ENCODE measurements around the gene MFSD12.
"Not testable (repeated sequence)": the region's sequence is repeated elsewhere in the genome, so short reads cannot be mapped to it uniquely, and the experiment has no call there.

MFSD12 gene

DNA sequence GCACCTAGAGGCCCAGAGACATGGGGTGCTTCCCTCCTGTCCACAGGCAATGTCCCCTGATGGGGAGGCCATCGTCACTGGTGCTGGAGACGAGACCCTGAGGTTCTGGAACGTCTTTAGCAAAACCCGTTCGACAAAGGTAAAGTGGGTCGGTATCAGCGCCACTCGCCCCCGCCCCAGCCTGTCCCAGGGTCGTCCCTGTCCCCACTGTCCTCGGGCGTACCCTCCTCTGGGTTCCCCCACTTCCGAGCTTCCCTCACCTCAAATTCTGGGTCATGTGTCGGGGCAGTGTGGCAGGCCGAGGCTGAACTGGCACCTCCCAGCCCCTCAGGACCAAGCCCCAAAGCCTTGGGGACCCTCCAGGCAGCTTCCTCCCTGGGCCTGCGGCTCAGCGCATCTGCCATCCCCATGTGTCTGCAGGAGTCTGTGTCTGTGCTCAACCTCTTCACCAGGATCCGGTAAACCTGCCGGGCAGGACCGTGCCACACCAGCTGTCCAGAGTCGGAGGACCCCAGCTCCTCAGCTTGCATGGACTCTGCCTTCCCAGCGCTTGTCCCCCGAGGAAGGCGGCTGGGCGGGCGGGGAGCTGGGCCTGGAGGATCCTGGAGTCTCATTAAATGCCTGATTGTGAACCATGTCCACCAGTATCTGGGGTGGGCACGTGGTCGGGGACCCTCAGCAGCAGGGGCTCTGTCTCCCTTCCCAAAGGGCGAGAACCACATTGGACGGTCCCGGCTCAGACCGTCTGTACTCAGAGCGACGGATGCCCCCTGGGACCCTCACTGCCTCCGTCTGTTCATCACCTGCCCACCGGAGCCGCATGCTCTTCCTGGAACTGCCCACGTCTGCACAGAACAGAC lies 22.8 kb downstream of the MFSD12 start:
- TF ChIP-seq, protein P1, sequence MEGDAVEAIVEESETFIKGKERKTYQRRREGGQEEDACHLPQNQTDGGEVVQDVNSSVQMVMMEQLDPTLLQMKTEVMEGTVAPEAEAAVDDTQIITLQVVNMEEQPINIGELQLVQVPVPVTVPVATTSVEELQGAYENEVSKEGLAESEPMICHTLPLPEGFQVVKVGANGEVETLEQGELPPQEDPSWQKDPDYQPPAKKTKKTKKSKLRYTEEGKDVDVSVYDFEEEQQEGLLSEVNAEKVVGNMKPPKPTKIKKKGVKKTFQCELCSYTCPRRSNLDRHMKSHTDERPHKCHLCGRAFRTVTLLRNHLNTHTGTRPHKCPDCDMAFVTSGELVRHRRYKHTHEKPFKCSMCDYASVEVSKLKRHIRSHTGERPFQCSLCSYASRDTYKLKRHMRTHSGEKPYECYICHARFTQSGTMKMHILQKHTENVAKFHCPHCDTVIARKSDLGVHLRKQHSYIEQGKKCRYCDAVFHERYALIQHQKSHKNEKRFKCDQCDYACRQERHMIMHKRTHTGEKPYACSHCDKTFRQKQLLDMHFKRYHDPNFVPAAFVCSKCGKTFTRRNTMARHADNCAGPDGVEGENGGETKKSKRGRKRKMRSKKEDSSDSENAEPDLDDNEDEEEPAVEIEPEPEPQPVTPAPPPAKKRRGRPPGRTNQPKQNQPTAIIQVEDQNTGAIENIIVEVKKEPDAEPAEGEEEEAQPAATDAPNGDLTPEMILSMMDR (IDR thresholded peaks at IDR 0.05; ENCODE audit: low read depth, low read length, missing control alignments): no peak
- H3K4me3 ChIP-seq (ENCODE audit: low read depth, low read length): no peak overlapping the region
- in situ Hi-C loops (cut with HindIII; ENCODE audit: low sequenced_read_pairs): loop anchor here (5.0 kb wide), 1 partner anchor 88 kb away; no protein-coding TSS in a partner anchor
- DNase-seq (ENCODE audit: low read depth): no peak

DNA sequence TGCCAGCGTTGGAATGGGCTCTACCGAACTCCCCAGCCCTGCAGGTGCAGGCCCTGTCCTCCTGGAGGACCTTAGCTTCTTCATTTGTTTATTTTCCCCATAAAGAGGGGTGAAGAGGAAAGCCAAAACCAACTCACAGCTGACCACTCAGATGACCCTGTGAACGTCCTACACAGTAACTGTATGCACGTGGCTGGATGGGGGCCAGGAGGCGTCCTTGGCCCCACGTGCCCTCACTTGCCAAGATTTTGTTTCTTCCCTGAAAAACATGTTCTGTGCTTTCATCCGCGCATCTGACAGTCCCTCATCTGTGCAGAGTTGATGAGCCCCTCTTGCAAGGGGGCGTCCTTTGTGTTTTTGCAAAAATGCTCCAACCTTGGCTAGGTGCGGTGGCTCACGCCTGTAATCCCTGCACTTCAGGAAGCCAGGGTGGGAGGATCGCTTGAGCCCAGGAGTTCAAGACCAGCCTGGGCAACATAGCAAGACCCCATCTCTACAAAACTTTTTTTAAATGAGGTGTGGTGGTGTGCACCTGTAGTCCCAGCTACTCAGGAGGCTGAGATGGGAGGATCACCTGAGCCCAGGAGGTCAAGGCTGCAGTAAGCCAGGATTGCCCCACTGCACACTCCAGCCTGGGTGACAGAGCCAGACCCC lies 23.7 kb downstream of the MFSD12 start:
- H3K4me3 ChIP-seq (ENCODE audit: low read depth, low read length): no peak overlapping the region
- in situ Hi-C loops (cut with HindIII; ENCODE audit: low sequenced_read_pairs): no loop called here
- TF ChIP-seq, protein P1 (IDR thresholded peaks at IDR 0.05; ENCODE audit: low read depth, low read length, missing control alignments): no peak
- DNase-seq (ENCODE audit: low read depth): no peak

DNA sequence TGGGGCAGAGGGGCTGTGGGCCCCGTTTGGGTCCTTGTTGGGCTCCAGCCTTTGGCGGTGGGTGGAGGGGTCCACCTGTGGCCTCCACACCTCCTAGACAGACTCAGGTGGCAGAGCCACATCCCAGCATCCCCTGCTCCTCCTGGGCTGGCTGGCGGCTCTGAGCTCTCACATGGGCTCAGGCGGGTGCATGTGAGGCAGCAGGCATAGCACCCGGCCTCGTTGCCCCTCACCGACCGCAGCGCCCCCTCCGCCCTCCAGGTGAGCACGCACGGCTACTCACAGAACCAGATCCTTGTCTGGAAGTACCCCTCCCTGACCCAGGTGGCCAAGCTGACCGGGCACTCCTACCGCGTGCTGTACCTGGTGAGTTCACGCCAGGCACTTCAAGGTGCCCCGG lies 24.4 kb downstream of the MFSD12 start:
- no peak overlapping the region for H3K4me3 ChIP-seq (ENCODE audit: low read depth, low read length)
- TF ChIP-seq, protein P1 (IDR thresholded peaks at IDR 0.05; ENCODE audit: low read depth, low read length, missing control alignments): no peak
- DNase-seq (ENCODE audit: low read depth): no peak
- in situ Hi-C loops (cut with HindIII; ENCODE audit: low sequenced_read_pairs): no loop called here

DNA sequence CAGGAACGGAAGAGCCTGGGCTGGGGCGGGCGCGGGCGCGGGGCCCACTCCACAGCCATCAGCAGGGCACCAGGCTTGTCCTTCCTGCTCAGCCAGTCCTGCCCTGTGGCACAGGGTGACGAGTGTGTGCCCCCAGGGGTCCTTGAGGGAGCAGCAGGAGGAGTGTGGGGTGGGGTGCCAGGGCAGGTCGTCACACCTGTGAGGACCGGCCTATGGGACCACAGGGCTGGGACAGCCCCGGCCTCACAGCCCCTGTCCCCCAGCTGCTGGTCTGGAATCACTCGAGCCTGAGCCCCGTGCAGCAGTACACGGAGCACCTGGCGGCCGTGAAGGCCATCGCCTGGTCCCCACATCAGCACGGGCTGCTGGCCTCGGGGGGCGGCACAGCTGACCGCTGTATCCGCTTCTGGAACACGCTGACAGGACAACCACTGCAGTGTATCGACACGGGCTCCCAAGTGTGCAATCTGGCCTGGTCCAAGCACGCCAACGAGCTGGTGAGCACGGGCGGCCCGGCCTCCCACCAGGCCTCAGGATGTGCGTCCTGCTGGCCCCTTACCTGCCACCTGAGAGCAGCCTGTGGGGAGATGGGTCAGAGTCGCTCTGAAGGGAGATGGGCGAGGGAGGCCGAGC lies 25.1 kb downstream of the MFSD12 start:
- TF ChIP-seq, protein P1 (IDR thresholded peaks at IDR 0.05; ENCODE audit: low read depth, low read length, missing control alignments): no peak
- no peak for DNase-seq (ENCODE audit: low read depth)
- in situ Hi-C loops (cut with HindIII; ENCODE audit: low sequenced_read_pairs): no loop called here
- no peak overlapping the region for H3K4me3 ChIP-seq (ENCODE audit: low read depth, low read length)

DNA sequence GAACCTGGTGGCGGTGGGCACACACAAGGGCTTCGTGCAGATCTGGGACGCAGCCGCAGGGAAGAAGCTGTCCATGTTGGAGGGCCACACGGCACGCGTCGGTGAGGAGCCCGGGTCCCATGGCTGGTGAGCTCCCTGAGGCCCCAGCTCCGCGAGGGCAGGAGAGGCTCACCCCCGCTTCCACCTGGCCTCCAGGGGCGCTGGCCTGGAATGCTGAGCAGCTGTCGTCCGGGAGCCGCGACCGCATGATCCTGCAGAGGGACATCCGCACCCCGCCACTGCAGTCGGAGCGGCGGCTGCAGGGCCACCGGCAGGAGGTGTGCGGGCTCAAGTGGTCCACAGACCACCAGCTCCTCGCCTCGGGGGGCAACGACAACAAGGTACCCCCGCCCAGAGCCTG lies 25.7 kb downstream of the MFSD12 start:
- TF ChIP-seq, protein P1 (IDR thresholded peaks at IDR 0.05; ENCODE audit: low read depth, low read length, missing control alignments): no peak
- in situ Hi-C loops (cut with HindIII; ENCODE audit: low sequenced_read_pairs): no loop called here
- DNase-seq (ENCODE audit: low read depth): no peak
- no peak overlapping the region for H3K4me3 ChIP-seq (ENCODE audit: low read depth, low read length)

DNA sequence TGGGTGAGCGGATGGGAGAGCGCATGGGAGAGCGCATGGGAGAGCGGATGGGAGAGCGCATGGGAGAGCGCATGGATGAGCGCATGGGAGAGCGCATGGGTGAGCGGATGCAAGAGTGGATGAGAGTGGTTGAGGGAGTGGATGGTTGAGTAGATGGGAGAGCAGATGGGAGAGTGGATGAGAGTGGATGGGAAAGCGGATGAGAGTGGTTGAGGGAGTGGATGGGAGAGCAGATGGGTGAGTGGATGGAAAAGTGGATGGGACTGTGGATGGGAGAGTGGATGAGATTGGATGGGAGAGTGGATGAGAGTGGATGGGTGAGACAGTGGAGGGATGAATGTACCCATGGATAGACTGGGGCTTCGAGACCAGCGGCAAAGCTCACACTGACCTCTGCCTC lies 27.0 kb downstream of the MFSD12 start:
- TF ChIP-seq, protein P1 (IDR thresholded peaks at IDR 0.05; ENCODE audit: low read depth, low read length, missing control alignments): no peak
- no peak for DNase-seq (ENCODE audit: low read depth)
- in situ Hi-C loops (cut with HindIII; ENCODE audit: low sequenced_read_pairs): no loop called here
- no peak overlapping the region for H3K4me3 ChIP-seq (ENCODE audit: low read depth, low read length)

DNA sequence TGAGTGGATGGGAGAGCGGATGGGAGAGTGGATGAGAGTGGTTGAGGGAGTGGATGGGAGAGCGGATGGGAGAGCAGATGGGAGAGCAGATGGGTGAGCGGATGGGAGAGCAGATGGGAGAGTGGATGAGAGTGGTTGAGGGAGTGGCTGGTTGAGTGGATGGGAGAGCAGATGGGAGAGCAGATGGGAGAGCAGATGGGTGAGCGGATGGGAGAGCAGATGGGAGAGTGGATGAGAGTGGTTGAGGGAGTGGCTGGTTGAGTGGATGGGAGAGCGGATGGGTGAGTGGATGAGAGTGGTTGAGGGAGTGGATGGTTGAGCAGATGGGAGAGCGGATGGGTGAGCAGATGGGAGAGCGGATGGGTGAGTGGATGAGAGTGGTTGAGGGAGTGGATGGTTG lies 28.1 kb downstream of the MFSD12 start:
- in situ Hi-C loops (cut with HindIII; ENCODE audit: low sequenced_read_pairs); H3K4me3 ChIP-seq (ENCODE audit: low read depth, low read length); DNase-seq (ENCODE audit: low read depth): not testable (repeated sequence)

All from astrocyte of the cerebellum (primary cell).